IMR-90 (cell line): Measurements from ENCODE around the gene LYRM4. TPM values are rescaled to one million over a fixed set of nuclear protein-coding genes. Genes with fewer than 3 reads are reported as not detected.

ENCODE experiments used
- ATAC-seq: fragments of 200-7000 bp; cut with Tn5 transposase; 2 replicates; pipeline ENCODE4 v1.9.1; 2020; ENCODE audit warnings: low read depth, mild to moderate bottlenecking, moderate library complexity
- BruUV-seq: library from RNA; stranded (reverse); fragments of 400-500 nt; replicated peaks from 2 replicates; lab custom pipeline; 2021; lab: Mats Ljungman, UMichigan
- CTCF ChIA-PET: fragments of 300-600 bp; formaldehyde crosslinking; extraction: SDS; loops from one replicate; lab custom pipeline; 2021; ENCODE audit warnings: antibody characterized with exemption; lab: Yijun Ruan, JAX
- POLR2A ChIA-PET: fragments of 300-600 bp; sonication (Branson Sonifier 250); formaldehyde crosslinking; loops from one replicate; lab custom pipeline; 2022; ENCODE audit warnings: antibody characterized with exemption; ENCODE audit not compliant: unreplicated experiment; lab: Charles Lee
- DNase-seq: peaks from one replicate; pipeline ENCODE4 v3.0.0; 2013
- H2AFZ ChIP-seq: replicated peaks from 2 replicates; pipeline ENCODE3; 2013; ENCODE audit warnings: low read length, mild to moderate bottlenecking; ENCODE audit not compliant: poor library complexity
- H2AK5ac ChIP-seq: 2 replicates; pipeline ENCODE4 v1.6.1; 2013; ENCODE audit warnings: low read depth, low read length, inconsistent platforms
- H2AK9ac ChIP-seq: replicated peaks from 2 replicates; pipeline ENCODE3; 2013; ENCODE audit warnings: mild to moderate bottlenecking, low read depth, low read length, moderate library complexity; ENCODE audit not compliant: poor library complexity
- H2BK120ac ChIP-seq: 2 replicates; pipeline ENCODE4 v1.6.1; 2013; ENCODE audit warnings: low read depth, low read length, inconsistent platforms
- H2BK15ac ChIP-seq: 3 replicates; pipeline ENCODE4 v1.6.1; 2013; ENCODE audit warnings: low read depth, low read length, inconsistent platforms
- H2BK20ac ChIP-seq: 2 replicates; pipeline ENCODE4 v1.6.1; 2013; ENCODE audit warnings: low read depth, mild to moderate bottlenecking, inconsistent platforms, low read length, moderate library complexity
- H2BK5ac ChIP-seq: 2 replicates; pipeline ENCODE4 v1.6.1; 2013; ENCODE audit warnings: mild to moderate bottlenecking, low read depth, low read length, inconsistent platforms; ENCODE audit not compliant: poor library complexity, severe bottlenecking
- H3K14ac ChIP-seq: replicated peaks from 2 replicates; pipeline ENCODE4 v1.6.1; 2013; ENCODE audit warnings: low read depth, low read length, inconsistent platforms
- H3K18ac ChIP-seq: 2 replicates; pipeline ENCODE4 v1.6.1; 2013; ENCODE audit warnings: low read depth, low read length, control low read depth
- H3K23ac ChIP-seq: 2 replicates; pipeline ENCODE4 v1.6.1; 2013; ENCODE audit warnings: low read depth, low read length, inconsistent platforms
- H3K27ac ChIP-seq: 2 replicates; pipeline ENCODE4 v1.5.1; 2013; ENCODE audit warnings: mild to moderate bottlenecking, control low read depth, low read length; ENCODE audit not compliant: insufficient read depth
- H3K27me3 ChIP-seq: 2 replicates; pipeline ENCODE4 v1.6.1; 2013; ENCODE audit warnings: low read length; ENCODE audit not compliant: control insufficient read depth, insufficient read depth
- H3K36me3 ChIP-seq: 2 replicates; pipeline ENCODE4 v1.6.1; 2013; ENCODE audit warnings: low read length, mixed read lengths; ENCODE audit not compliant: control insufficient read depth, insufficient read depth
- H3K4ac ChIP-seq: 2 replicates; pipeline ENCODE4 v1.6.1; 2013; ENCODE audit warnings: low read depth, low read length, inconsistent platforms
- H3K4me1 ChIP-seq: 2 replicates; pipeline ENCODE4 v1.6.1; 2013; ENCODE audit warnings: low read length, mixed read lengths; ENCODE audit not compliant: control insufficient read depth, insufficient read depth
- H3K4me2 ChIP-seq: 2 replicates; pipeline ENCODE4 v1.6.1; 2013; ENCODE audit warnings: low read depth, mild to moderate bottlenecking, control low read depth, low read length, moderate library complexity
- H3K4me3 ChIP-seq: 2 replicates; pipeline ENCODE4 v1.5.1; 2013; ENCODE audit warnings: low read depth, mild to moderate bottlenecking, control low read depth, low read length, moderate library complexity; ENCODE audit not compliant: insufficient read depth
- H3K56ac ChIP-seq: 2 replicates; pipeline ENCODE4 v1.6.1; 2013; ENCODE audit warnings: low read length, inconsistent platforms; ENCODE audit not compliant: insufficient read depth; ENCODE audit errors: extremely low read depth
- H3K79me1 ChIP-seq, 2 experiments: 2 replicates each; pipeline ENCODE4 v1.6.1; 2013; ENCODE audit warnings: low read length in 2 of 2, inconsistent platforms in 1 of 2, low read depth in 1 of 2
- H3K9ac ChIP-seq: 2 replicates; pipeline ENCODE4 v1.6.1; 2013; ENCODE audit warnings: low read depth, low read length, control low read depth
- H3K9me1 ChIP-seq: 2 replicates; pipeline ENCODE4 v1.6.1; 2013; ENCODE audit warnings: low read length, inconsistent platforms; ENCODE audit not compliant: insufficient read depth
- H3K9me3 ChIP-seq: 2 replicates; pipeline ENCODE4 v1.6.1; 2013; ENCODE audit warnings: low read length; ENCODE audit not compliant: control insufficient read depth, insufficient read depth
- H4K20me1 ChIP-seq: 2 replicates; pipeline ENCODE4 v1.6.1; 2013; ENCODE audit warnings: low read length, inconsistent platforms; ENCODE audit not compliant: insufficient read depth
- H4K5ac ChIP-seq: 2 replicates; pipeline ENCODE4 v1.6.1; 2013; ENCODE audit warnings: mild to moderate bottlenecking, low read depth, low read length, control low read depth
- H4K8ac ChIP-seq, 2 experiments: 2 replicates each; pipeline ENCODE4 v1.6.1; 2013; ENCODE audit warnings: low read depth in 2 of 2, low read length in 2 of 2, control low read depth in 1 of 2, inconsistent platforms in 1 of 2
- H4K91ac ChIP-seq: 2 replicates; pipeline ENCODE4 v1.6.1; 2013; ENCODE audit warnings: low read depth, low read length, inconsistent platforms; ENCODE audit not compliant: insufficient read depth
- BHLHE40 ChIP-seq: fragments of 150-350 bp; IDR thresholded peaks from 2 replicates; pipeline ENCODE4 v1.6.1; 2016; ENCODE audit warnings: mild to moderate bottlenecking, low read depth, low read length
- CEBPB ChIP-seq: IDR thresholded peaks from 2 replicates; pipeline ENCODE4 v1.6.1; 2012; ENCODE audit warnings: low read depth, low read length, improper control_type of control experiment
- CHD1 ChIP-seq: IDR thresholded peaks from 2 replicates; pipeline ENCODE4 v1.6.1; 2012; ENCODE audit warnings: low read depth, low read length, improper control_type of control experiment
- ELK1 ChIP-seq: fragments of 150-350 bp; IDR thresholded peaks from 2 replicates; pipeline ENCODE4 v1.6.1; 2016; ENCODE audit warnings: low read depth, mild to moderate bottlenecking, low read length, moderate library complexity, borderline replicate concordance
- FOS ChIP-seq: fragments of 150-350 bp; IDR thresholded peaks from 2 replicates; pipeline ENCODE4 v1.6.1; 2016; ENCODE audit warnings: low read depth, low read length
- MAFK ChIP-seq: IDR thresholded peaks from 2 replicates; pipeline ENCODE4 v1.6.1; 2012; ENCODE audit warnings: low read depth, low read length, improper control_type of control experiment
- MAZ ChIP-seq: IDR thresholded peaks from 2 replicates; pipeline ENCODE4 v1.6.1; 2012; ENCODE audit warnings: low read depth, mild to moderate bottlenecking, low read length, improper control_type of control experiment, moderate library complexity, borderline replicate concordance
- MXI1 ChIP-seq: IDR thresholded peaks from 2 replicates; pipeline ENCODE4 v1.6.1; 2012; ENCODE audit warnings: low read depth, mild to moderate bottlenecking, low read length, moderate library complexity, borderline replicate concordance
- NFE2L2 ChIP-seq: fragments of 150-350 bp; IDR thresholded peaks from 2 replicates; pipeline ENCODE4 v1.6.1; 2016; ENCODE audit warnings: low read depth, mild to moderate bottlenecking, low read length
- POLR2A ChIP-seq: IDR thresholded peaks from 2 replicates; pipeline ENCODE4 v1.6.1; 2012; ENCODE audit warnings: mild to moderate bottlenecking, low read depth, low read length
- RAD21 ChIP-seq: IDR thresholded peaks from 2 replicates; pipeline ENCODE4 v1.6.1; 2012; ENCODE audit warnings: low read length, improper control_type of control experiment
- RCOR1 ChIP-seq: IDR thresholded peaks from 2 replicates; pipeline ENCODE4 v1.6.1; 2012; ENCODE audit warnings: mild to moderate bottlenecking, low read length, improper control_type of control experiment; ENCODE audit not compliant: insufficient replicate concordance
- RFX5 ChIP-seq: IDR thresholded peaks from 2 replicates; pipeline ENCODE4 v1.8.0; 2012; ENCODE audit warnings: low read depth, mild to moderate bottlenecking, low read length, moderate library complexity
- SMC3 ChIP-seq: fragments of 150-350 bp; IDR thresholded peaks from 2 replicates; pipeline ENCODE4 v1.6.1; 2016; ENCODE audit warnings: low read depth, mild to moderate bottlenecking, antibody characterized with exemption, low read length, moderate library complexity
- WGBS, 2 experiments: methylation state at CpG; one replicate each; pipeline versions ENCODE4 v1.1.5 to v1.1.7; 2013; ENCODE audit warnings: missing lambda C conversion rate in 2 of 2; ENCODE audit not compliant: insufficient read length in 1 of 2; ENCODE audit errors: extremely low coverage in 2 of 2; 5-methylcytosine and 5-hydroxymethylcytosine counted together
- dilution Hi-C: fragments of 300-500 bp; cut with HindIII; formaldehyde crosslinking; loops from one replicate; pipeline ENCODE4 v1.14.3; 2018; ENCODE audit warnings: low sequenced_read_pairs; ENCODE audit not compliant: unreplicated experiment
- in situ Hi-C: fragments of 300-500 bp; cut with MboI; formaldehyde crosslinking; loops from 3 replicates; pipeline ENCODE4 v1.14.3; 2019; ENCODE audit warnings: low sequenced_read_pairs, inconsistent platforms, mixed read lengths
- intact Hi-C: fragments of 100-400 bp; cut with micrococcal nuclease; formaldehyde crosslinking; loops from 2 replicates; pipeline ENCODE4 v1.10.0; 2022
- polyA plus RNA-seq, 3 experiments: library from polyadenylated mRNA; depleted of rRNA; stranded (reverse); fragments of >200 nt; gene quantifications; 2 replicates each; pipeline ENCODE4 v1.2.3, GENCODE V29; 2012; ENCODE audit warnings: low replicate concordance in 1 of 3
- total RNA-seq: library from RNA; depleted of rRNA; stranded (reverse); fragments of >200 nt; gene quantifications from 2 replicates; pipeline ENCODE4 v1.2.3, GENCODE V29; 2012
- TF ChIP-seq, protein P1 (sequence below): conservative IDR thresholded peaks from 2 replicates; pipeline ENCODE4 v1.5.1; 2012; ENCODE audit warnings: mild to moderate bottlenecking, low read depth, low read length, improper control_type of control experiment
- TF ChIP-seq, protein P2 (sequence below): fragments of 150-350 bp; IDR thresholded peaks from 2 replicates; pipeline ENCODE4 v1.6.1; 2017; ENCODE audit warnings: mild to moderate bottlenecking, antibody characterized with exemption, low read length, low read depth

Gene LYRM4
- total and polyA plus RNA-seq, 2 of the 4 experiments (the other 2 are of a cell fraction), result 11.5 to 26.6 TPM

- no TSS peak for BruUV-seq
- Histone ChIP-seq H3K9me1 (peaks cover 6% of the 10 kb centered on the region), H3K4me2 (no peak overlapping the region), H2BK120ac (no peak overlapping the region), H4K91ac (no peak overlapping the region), H2AK9ac (no peak overlapping the region), H3K4ac (no peak overlapping the region), H3K14ac (no peak overlapping the region), H4K5ac (no peak overlapping the region), H4K20me1 (no peaks in the 10 kb centered on the region), H2BK20ac (no peak overlapping the region), H3K36me3 (no peaks in the 10 kb centered on the region), H4K8ac (no peak overlapping the region), H3K27ac (no peak overlapping the region), H2AK5ac (no peak overlapping the region), H3K23ac (no peak overlapping the region), H2BK5ac (no peak overlapping the region), H2BK15ac (no peak overlapping the region), H3K4me1 (peaks cover 2% of the 10 kb centered on the region; the same call in 1 of the 2 replicates), H3K9me3 (no peaks in the 10 kb centered on the region), H2AFZ (no peak overlapping the region), H3K9ac (no peak overlapping the region), H3K27me3 (no peaks in the 10 kb centered on the region), H3K18ac (no peak overlapping the region), H3K56ac (no peak overlapping the region), H3K79me1 (no peaks in the 10 kb centered on the region), H3K4me3 (no peak overlapping the region)
- dilution Hi-C loops, result no loop called here
- no peak for DNase-seq
- TF ChIP-seq RFX5, result no peak
- TF ChIP-seq ELK1, result no peak
- no peak for TF ChIP-seq FOS
- no peak for TF ChIP-seq BHLHE40
- TF ChIP-seq CEBPB, result no peak
- TF ChIP-seq, protein P1, sequence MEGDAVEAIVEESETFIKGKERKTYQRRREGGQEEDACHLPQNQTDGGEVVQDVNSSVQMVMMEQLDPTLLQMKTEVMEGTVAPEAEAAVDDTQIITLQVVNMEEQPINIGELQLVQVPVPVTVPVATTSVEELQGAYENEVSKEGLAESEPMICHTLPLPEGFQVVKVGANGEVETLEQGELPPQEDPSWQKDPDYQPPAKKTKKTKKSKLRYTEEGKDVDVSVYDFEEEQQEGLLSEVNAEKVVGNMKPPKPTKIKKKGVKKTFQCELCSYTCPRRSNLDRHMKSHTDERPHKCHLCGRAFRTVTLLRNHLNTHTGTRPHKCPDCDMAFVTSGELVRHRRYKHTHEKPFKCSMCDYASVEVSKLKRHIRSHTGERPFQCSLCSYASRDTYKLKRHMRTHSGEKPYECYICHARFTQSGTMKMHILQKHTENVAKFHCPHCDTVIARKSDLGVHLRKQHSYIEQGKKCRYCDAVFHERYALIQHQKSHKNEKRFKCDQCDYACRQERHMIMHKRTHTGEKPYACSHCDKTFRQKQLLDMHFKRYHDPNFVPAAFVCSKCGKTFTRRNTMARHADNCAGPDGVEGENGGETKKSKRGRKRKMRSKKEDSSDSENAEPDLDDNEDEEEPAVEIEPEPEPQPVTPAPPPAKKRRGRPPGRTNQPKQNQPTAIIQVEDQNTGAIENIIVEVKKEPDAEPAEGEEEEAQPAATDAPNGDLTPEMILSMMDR, result no peak
- no peak for TF ChIP-seq NFE2L2
- no peak for TF ChIP-seq SMC3
- TF ChIP-seq CHD1, result no peak
- TF ChIP-seq POLR2A, result no peak
- no peak for TF ChIP-seq RCOR1
- no peak for TF ChIP-seq MXI1
- TF ChIP-seq, protein P2, sequence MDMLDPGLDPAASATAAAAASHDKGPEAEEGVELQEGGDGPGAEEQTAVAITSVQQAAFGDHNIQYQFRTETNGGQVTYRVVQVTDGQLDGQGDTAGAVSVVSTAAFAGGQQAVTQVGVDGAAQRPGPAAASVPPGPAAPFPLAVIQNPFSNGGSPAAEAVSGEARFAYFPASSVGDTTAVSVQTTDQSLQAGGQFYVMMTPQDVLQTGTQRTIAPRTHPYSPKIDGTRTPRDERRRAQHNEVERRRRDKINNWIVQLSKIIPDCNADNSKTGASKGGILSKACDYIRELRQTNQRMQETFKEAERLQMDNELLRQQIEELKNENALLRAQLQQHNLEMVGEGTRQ, result no peak
- no peak for TF ChIP-seq MAFK
- no peak for TF ChIP-seq RAD21
- TF ChIP-seq MAZ, result no peak
- in situ Hi-C loops, result no loop called here
- ATAC-seq, result no peak
- WGBS, 2 experiments, result 88% methylated on average over 2 of the region's 3 CpGs; no CpG with 5 or more reads in 1 of the 2 experiments
- POLR2A ChIA-PET, result interaction anchor here (0.6 kb wide), 1 partner anchor 11 kb away, joined by 15 read pairs; no protein-coding TSS in a partner anchor
- CTCF ChIA-PET, result interaction anchor here (1.5 to 1.6 kb wide), 2 partner anchors 10 to 17 kb away, joined by 4 to 5 read pairs; no protein-coding TSS in a partner anchor
- intact Hi-C loops, result no loop called here
These were observed 86.9 kb downstream of the LYRM4 start for GRCh38 chr6:5173810-5174209.
